ENCODE measurements around the gene SEC14L6.
A peak's percentile ranks its signal among the peaks of the same experiment; 100 is the strongest.

SEC14L6 gene

GRCh38 chr22:30491381-30491780 lies 55.2 kb downstream of the SEC14L6 start:
- DNase-seq = no peak

DNA sequence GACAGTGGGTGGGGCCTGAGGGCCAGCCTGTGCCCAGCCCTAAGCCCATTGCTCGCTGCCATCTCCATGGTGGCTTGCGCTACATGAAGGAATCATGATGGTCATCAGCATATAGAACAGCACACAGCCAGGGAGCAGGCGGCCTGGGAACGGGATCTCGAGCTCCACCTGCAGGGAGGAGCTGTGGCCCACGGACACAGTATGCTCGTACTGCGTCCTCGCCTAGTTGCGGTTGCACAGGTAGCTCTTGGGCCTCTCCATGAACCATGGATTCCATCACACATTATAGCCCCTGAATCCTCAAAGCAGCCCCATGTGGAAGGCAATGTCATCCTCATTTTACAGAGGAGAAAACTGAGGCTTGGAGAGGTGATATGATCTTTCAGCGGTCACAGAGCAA lies 56.1 kb downstream of the SEC14L6 start:
- DNase-seq = no peak

DNA sequence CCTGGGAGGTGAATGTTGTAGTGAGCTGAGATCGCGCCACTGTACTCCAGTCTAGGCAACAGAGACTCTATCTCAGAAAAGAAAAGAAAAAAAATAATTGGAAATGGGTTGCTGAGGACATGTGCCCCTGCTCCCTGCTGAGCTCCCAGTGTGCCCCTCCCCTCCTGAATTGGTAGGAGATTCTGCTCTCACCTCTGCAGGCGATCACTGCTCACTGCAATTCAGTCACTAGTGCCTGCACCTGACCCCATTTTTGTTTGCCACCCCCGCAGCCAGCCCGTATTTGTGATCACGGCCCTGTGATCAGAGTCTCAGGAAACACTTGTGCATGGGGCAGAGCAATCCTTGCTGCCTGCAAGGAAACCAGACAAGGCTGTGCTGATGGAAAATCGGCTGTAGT lies 58.4 kb downstream of the SEC14L6 start:
- DNase-seq = no peak

DNA sequence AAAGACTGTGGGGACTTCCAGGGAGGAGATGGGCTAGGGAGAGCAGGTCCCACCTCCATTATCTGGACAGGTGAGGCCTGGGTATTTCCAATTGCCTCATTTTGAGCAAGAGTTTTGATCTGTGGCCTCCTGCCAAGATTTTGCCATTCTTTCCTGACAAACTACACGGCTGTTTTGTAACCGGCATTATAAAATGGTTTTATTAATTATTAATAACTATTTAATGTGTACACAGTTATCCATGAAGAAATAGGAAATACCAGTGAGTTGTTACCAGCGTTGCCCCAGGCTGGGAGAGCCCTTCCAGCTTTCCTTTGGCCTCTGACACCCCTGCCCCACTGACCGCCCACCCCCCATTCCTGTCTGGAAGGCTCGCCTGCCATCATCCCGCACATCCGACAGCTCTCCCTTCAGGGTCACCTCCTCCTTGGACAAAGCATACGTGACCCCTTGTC lies 59.9 kb downstream of the SEC14L6 start:
- DNase-seq = no peak

GRCh38 chr22:30486118-30486517 lies 60.4 kb downstream of the SEC14L6 start:
- no peak for DNase-seq

DNA sequence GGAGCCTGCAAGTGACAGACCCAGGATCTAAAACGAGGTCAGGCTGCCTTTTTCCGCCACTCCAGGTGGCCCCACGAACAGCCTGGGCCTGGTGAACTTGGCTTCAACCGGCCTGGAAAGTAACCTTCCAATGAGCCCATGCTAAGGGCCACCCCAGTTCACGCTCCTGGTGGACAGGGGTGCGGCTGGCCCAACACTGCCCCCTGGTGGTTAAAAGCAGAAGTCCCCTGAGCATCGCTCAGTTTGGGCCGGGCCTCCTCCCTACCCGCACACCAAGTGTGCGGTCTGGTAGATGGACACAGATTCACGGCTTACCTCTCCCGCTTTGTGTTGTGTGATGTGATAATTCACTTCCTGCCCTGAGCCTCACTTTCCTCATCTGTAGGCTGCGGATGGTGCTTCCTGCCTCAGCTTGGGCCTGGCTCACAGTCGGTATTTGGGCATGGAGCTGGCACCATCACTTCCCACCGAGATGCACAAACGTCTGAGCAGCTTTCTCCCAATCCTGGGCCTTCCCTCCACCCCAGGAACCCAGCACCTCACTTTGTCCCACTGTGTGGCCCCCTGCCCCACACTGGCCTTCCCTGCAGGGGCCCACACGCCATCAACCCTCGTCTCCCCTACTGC lies 61.1 kb downstream of the SEC14L6 start:
- peak; percentile 23 for DNase-seq

DNA sequence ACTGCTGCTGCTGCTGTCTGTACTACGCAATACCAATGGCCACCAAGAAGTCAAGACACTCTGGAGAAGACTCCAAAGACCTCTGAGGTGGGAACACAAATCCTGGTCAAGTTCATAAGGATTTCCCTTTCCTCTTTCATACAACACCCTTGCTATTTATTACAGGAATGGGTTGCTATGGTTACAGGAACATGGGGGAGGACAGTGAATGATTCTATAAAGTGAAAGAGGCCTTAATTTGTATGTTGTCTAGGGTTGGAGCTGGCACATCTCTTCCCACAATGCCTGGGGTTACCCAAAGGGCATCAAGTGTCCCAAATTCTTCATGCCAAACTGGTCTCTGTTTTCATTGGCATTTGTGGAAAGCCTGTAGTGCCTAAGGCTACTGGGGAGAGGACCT lies 63.4 kb downstream of the SEC14L6 start:
- DNase-seq = no peak

DNA sequence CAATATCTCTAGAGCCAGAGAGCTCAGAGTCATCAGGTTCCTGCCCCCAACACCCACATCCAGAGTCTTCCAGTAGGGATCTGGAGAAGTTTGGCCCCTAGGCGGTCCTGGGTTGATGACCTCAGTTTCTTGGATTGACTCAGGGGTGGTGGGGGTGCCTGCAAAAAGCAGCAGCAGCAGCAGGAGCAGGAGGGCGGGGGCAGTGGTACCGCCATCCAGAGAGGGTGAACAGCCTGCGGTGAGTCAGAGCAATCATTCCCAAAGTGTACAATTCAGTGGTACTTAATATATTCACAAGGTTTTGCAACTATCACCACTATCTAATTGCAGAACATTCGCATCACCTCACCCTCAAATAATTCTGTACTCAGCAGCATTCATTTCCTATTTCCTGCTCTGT lies 64.8 kb downstream of the SEC14L6 start:
- no peak for DNase-seq

- DNase-seq = no peak
Observed at GRCh38 chr22:30479981-30480380, 66.6 kb downstream of the SEC14L6 start.

DNA sequence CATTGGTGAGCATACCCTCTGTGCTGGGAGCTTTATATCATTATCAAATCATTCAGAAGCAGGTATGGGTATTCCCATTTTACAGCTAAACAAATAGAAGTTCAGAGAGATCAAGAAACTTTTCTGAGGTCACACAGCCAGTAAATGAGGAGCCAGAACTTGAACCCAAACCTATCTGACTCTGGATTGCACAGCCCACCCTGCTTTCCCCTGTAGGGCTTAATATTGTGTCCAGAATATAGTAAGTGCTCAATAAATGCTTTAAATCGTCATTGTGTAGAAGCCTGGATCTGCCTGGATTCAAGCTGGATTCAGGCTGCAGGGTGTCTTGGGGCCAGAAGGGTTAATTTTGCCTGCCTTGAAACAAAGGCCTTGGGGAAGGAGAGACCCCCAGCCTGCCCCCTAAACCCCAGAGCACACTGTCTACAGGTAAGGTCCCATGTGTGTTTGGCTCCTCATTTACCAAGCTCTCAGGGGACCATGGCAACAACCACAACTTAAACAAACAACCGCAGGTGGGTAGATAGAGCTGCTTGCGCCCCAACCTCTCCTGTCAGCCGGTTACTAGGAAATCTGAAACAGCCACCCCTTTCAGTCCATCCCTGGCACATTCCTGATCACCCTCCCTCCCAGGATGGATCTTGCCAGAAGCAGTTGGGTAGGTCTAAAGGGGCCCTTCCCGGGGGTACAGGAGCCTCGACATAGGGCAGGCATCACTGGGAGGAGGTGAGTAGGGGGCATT lies 71.7 kb downstream of the SEC14L6 start:
- DNase-seq = peak; percentile 94

- no peak for DNase-seq
Observed at GRCh38 chr22:30474121-30474520, 72.4 kb downstream of the SEC14L6 start.

- no peak for DNase-seq
Observed at GRCh38 chr22:30472994-30473720, 73.4 kb downstream of the SEC14L6 start.
